Epidermal melanocyte (primary cell): ENCODE results near the gene TNFRSF25.
A peak's percentile ranks its signal among the peaks of the same experiment; 100 is the strongest.
"Not testable (repeated sequence)": the region's sequence is repeated elsewhere in the genome, so short reads cannot be mapped to it uniquely, and the experiment has no call there.

Experiments used
- DNase-seq: peaks from one replicate; pipeline ENCODE4 v3.0.0; 2011; ENCODE audit warnings: low spot score; ENCODE audit not compliant: insufficient read length

The TNFRSF25 gene

DNA sequence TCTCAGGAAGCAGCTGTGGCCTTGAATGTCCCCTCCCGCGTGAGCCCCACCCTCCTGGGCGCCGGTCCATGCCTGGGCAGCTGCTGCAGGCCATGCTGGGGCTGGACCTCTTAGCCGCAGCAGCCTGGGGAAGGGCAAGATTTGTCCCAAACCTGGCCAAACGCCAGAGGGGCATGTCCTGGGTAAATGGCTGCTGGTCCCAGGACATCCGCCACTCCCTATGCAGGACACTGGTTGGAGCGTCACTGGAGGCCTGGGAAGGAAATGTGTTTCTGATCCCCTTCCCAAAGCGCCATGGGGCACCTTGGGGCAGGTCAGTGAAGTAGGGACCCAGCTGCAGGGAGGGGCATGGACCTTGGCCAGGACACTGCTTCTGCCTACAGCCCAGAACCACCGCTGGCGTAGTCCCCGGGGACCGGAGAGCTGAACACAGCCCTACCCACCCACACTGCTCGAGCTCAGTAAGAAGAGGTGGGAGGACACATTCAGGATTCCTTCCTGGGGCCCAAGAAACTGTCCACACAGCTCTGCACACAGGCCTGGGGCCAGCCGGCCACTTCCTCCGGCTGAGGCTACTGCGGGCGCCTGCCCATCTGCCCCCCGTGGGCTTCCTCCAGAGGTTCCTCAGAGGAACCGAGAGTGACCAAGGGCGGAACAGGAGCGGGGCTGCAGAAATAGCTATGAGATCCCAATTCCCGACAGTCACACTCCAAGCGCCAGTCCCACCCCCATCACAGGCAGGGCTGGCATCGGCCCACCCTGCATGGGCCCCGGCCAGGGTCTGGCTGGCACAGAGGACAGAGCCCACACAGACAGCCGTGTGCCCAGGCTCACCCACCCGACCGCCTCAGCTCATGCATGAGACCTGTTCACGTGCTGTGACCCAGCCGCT lies 36.3 kb upstream of the TNFRSF25 start:
- no peak for DNase-seq

DNA sequence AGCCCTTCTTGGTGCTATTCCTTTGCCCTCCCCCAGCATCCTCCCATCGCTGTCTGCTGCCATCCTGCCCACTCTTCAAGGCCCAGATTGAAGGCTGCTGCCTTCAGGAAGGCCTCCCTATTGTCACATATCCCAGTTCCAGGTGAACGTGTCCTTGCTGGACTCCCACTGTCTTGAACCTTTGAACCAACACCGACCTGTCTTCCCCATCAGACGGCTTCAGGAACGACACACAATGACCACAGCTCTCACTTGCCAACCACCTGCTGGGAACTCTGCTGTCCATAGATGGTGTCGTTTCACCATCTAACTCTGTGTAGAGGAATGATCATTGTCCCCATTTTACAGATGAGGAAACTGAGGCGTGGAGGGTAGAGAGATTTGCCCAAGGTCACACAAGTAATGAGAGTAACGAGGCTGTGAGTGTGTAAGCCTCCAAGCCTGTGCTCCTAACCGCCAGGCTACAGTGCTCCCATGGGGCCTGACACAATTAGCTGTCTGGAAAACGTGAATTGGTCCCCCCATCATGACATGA lies 35.4 kb upstream of the TNFRSF25 start:
- no peak for DNase-seq

DNA sequence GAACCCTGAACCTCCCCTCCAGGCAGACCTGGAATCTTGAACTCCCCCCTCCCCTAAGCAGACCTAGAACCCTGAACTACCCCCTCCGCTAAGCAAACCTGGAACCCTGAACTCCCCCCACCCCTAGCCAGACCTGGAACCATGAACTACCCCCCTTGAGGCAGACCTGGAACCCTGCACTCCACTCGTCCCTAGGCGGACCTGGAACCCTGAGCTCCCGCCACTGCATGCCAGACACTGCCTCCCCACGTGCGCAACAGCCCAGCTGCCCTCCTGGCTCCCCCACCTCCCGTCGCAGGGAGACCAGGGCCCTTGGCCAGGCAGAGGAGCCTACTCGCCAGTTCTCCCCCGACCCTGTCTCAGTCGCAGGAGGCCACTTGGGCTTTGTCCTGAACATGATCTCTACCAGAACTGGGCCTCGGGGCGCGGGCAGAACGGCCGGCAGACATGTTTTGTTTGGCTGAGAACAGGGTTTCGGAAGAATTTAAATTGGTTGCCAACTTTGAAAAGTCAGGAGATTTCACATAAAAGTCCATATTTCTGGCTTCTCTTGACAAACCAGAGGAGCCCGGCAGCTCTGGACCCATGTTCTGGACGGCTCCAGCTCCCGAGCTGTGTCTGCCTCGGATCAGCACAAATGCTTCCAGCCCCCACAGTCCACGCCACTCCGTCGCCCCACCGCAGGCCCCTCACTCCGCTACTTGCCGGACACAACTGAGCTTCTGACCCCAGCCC lies 34.7 kb upstream of the TNFRSF25 start:
- no peak for DNase-seq

DNA sequence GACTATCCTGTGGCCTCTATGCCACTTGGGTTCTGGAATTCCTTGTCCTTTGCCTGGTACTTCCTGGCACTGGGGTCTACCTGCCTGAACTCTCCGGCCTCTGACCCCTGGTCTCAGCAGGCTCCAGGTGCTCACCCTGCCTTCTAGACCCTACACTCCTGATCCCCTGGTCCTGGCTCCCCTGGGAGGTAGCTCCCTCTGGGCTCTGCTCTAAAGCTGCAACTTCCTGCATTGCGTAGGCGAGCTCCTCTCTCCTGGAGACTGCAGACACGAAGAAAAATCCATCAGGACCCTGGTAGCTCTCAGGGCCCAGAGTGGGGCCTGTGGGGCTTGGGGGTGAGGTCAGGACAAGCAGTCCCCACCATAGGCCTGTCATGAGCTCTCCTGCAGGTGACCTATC lies 33.3 kb upstream of the TNFRSF25 start:
- DNase-seq: no peak

DNA sequence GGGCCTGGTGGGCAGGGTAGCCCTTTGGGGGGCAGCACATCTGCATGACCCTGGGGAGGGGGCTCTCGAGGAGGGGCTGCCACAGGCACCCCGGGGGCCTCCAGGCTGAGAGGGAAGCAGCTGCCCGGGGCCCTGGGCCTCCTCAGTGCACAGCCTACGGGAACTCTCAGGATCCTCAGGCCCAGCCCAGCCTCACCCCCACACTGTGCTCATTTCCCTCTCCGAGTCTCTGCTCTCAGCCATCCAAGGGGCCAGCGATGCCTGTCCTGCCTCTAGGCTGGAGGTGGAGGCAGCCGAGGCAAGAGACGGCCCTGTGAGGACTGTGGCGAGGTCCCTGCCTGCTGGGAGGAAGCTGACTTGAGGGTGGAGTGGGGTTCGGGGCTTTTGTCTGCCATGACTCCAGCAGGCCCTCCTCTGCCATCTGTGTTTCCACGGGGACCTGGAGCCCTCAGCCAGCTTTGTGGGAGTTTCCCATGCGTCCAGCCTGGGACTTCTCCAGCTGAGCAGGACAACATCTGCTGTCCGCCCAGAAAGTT lies 32.7 kb upstream of the TNFRSF25 start:
- DNase-seq: no peak

DNA sequence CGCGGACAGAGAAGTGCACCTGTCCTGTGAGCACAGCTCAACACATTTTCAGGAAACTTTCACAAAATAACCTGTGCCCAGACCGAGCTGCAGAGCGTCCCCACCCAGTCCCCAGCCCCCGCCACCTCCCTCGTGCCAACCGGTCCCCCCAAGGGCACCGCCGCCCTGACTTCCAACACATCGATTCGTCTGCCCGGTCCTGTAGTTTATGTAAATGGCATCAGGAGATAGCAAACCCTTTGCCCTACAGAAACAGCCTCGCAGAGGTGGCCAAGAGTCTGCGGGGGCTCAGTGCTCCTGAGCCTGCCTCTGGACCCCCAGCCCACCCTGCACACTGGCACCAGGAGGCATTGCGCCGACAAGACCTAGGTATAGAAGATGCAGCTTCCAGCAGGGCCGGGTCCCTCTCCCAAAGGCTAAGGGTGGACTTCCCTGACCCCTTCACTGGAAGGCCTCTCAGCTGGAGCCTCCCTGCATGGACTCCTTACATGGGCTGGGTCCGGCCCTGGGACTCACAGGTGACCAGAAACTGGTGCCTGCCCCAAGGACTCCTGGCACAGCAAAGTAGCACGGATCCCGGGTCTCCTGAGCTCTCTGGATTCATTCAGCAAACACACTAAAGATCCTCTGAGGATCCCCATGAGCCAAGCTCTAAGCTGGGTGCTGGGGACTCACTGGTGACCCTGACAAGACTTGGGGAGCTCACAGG lies 32.0 kb upstream of the TNFRSF25 start:
- DNase-seq: no peak

DNA sequence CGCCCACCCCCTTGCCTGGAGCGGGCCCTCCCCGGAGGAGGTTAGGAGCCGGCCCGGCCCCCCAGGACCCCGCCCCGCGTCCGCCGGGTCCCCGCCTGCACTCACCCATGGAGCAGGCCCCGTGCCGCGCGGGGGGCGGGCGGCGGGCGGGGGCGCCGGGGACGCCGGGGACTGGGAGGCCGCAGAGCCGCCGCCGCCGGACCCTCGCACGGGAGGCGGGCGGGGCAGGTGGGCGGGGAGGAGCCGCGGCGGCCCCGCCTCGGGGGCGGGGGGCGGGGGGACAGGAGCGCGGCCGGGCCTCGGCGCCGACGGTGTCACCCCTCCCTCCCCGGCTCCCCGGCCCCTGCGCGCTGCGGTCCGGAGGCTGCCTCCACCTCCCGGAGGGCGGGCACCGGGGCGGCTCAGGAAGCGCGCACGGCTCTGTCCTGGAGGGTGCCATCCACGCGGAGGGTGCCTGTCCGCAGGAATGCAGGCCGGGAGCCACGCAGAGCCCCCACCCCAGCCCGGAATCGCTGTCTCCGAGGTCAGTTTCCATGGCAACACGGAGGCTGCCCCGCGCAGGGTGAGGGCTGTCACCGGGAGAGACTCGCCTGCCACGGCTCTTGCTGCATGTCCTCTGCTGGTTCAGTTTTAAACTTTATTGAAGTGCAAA lies 31.4 kb upstream of the TNFRSF25 start:
- peak; percentile 58 for DNase-seq

DNA sequence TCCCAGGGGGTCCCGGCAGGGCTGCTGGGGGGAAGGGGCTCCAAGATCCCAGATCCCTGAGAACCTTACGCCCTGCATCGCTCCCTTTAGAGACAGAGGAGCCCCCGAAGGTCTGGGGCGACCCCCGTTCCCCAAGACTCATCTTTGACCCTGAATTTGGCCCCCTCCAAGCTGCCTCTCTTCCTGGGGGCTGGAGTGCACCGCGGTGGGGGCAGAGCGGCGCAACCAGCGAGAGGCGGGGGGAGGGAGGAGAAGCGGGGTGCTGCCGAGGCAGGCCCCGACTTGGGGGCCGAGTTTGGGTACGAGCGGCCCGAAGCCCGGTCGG lies 30.9 kb upstream of the TNFRSF25 start:
- DNase-seq: no peak

DNA sequence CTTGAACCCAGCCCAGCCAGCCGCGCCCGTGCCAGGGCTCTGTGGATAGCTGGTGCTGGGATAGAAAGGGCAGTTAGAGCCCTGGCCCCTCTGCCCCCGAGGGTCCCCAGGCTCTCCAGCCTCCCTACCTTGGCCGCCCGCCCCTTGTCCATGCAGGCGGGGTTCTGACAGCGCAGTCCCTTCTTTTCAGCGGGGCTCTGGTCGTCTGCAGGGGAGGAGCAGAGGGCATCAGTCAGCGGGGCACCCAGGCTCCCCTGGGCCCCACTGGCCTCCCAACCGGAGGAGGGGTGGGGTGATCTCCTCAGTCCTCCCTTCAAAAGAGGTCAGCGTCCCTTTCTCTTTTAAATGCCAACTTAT lies 30.4 kb upstream of the TNFRSF25 start:
- DNase-seq: no peak

DNA sequence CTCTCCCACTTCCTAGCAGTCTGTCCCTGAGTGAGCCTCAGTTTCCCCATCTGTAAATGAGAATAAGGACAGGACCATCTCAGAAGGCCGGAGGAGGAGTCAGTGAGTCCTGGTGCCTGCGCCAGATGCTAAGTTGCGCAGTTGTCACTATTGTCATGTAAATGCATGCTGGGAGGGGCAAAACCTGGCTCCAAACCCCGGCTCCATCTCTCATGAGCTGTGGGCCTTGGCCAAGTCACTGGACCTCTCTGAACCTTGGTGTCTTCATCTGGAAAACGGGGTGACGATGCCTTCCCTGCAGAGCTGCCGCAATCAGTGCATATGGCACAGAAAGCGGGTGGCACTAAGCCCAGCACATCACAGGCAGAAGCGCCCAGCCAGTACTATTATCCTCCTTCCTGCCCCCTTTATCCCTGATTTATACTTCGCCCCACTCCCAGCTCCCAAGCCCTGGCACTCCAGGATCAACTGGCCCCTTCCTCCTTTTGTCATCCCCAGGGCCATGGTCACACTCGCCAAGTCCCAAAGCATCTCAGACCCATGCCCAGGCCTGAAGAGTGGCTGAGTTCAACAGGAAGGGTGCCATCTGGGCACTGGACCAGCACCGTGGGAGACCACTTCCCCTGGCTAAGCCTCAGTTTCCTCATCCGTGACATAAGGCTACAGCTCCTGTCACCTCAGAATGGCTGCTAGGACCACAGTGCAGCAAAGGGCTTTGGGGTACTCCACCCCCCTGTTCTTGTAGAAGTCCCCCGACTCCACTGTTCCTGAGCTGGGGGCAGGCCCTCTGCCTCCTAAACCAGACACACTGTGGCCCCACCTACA lies 29.8 kb upstream of the TNFRSF25 start:
- DNase-seq: no peak

DNA sequence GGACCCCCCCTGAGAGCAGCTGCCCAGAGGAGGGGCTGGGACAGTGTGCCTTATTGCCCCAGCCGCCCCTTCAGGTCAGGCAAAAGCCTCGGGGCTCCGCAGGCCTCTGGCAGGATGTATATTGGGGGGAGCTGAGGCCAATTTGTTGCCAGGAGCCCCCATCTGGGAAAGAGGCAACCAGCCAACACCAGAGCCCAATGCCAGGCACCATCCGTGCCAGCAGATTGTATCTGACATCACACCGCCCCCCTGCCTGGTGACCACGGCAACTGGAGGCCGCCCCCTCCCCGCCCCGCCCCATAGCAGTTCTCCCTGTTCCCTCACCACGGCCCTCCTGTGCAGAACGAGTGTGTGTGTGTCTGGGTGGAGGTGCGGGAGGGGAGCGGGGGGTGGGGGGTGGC lies 29.1 kb upstream of the TNFRSF25 start:
- no peak for DNase-seq

DNA sequence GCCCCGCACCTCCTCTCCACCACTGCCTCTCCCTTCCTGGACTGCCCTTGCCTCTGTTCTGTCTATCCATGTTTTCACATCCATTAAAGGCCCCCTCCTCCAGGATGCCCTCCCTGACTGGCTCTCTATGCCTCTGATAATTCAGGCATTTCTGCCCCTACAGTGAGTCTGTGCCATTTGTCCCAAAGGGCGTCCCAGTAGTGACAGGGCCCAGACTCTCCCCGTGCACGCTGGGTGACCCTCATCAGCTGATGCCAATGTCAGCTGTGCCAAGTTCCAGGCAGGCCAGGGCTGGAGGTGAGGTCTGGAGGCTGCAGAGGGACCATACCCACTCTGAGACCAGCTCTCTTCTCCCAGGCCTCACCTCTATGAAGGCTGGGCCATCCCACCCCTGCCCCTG lies 28.7 kb upstream of the TNFRSF25 start:
- DNase-seq: no peak

DNA sequence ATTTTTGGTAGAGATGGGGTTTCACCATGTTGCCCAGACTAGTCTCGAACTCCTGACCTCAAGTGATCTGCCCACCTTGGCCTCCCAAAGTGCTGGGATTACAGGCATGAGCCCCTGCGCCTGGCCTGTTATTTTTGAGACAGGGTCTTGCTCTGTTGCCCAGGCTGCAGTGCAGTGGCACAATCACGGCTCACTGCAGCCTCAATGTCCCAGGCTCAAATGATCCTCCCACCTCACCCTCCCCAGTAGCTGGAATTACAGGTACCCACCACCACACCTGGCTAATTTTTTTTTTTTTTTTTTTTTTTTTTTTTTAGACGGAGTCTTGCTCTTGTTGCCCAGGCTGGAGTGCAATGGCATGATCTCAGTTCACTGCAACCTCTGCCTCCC lies 27.9 kb upstream of the TNFRSF25 start:
- not testable (repeated sequence) for DNase-seq

DNA sequence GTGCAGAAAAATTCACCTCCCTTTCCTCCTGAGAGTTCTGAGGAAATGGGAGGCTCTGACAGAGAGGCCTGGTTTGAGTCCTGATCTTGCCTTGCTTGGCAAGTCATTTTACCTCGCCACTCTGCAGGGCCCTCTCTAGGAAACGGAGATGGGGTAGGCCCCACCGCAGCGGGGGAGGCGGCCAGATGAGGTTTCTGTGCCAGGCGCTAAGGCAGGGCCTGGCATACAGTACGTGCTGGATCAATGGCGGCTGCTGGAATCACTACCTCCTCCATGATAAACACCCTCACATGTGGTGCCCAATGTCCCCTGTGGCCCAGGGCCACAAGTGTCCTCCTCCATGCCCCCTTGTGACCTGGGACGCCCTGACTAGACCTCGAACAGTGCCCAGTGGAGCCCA lies 26.0 kb upstream of the TNFRSF25 start:
- no peak for DNase-seq

DNA sequence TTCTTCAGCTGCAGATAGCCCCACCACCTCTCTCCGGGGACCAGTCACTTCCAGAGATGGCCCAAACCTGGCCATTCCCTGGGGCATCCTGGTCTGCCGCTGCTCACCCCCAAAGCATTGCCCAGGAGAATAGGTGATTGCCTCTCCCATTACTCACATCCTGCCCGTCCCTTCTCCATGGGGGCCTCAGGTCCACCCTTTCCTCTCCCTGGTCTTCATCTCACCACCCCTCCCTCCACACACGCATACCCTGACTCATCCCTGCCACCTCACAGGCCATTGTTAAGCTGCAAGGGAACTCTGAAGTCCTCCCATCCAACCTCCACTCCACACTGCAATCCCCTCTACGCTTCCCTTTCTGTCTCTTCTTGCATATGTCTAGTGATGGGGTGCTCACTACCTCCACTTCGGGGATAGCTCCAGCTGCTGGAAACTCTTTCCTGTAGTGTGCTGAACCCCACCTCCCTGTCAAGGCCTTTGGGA lies 25.5 kb upstream of the TNFRSF25 start, which contains the start of gene PLEKHG5:
Gene PLEKHG5 (minus strand): TSS at position 188 of the 483 bp plus-strand sequence. CDS start 14,096 bp downstream, outside the sequence.
- DNase-seq: no peak

DNA sequence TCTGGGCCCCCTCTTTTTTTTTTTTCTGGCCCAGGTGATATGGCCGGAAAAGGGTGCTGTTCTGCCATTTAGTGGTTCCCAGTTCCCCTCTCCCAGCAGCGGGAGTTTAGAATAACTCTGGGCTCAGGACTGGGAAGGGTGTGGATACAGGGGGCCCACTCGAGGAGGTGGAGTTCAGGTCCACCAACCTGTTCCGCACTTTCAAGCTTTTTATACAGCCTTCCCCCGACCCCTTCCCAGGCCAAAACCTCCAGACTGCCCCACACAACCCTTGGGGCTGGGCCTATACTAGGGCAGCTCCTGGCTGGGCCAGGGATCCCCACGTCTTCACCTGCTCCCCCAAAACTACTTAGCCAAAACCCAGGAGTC lies 25.1 kb upstream of the TNFRSF25 start:
- DNase-seq: no peak

DNA sequence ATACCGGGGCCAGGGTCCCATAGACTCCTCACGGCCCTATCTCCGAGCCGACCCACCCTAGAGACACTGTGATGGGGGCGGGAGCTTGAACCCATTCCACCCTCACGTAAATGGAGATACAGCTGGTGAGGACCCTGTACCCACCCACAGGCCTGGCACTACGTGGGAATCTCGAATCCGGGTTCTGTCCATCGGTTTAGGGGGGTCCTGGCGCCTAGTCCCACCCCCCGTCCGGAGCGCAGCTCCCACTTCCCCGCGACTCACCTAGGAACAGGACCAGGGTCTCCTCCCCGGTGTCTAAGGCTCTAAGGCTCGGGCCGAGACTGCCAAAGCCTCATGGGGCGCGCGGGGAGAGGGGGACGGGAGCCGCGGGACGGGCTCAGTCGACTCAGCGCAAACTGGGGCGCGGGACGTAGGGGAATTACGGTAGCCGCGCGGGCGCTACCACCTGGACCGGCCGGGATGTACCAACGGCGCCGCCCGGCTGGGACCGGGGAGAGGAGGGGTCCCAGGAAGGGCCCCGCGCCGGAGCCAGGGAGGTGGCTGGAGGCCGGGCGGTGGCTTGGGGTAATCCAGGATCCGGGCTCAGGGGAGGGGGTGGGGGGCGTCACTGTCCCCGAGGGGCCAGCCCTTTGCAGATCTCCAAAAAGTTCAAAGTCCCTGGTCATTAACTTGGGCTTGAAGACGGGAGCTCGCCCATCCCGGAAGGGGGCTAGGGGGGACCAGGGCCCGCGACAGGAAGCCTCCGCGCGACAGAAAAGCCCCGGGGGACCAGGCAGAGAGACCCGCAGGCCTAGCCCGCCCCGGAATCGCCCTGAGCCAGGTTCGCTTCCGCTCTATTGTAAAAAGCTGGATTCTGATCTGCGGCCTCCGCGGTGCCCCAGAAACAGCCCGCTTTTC lies 24.5 kb upstream of the TNFRSF25 start:
- peak; percentile 69 for DNase-seq

DNA sequence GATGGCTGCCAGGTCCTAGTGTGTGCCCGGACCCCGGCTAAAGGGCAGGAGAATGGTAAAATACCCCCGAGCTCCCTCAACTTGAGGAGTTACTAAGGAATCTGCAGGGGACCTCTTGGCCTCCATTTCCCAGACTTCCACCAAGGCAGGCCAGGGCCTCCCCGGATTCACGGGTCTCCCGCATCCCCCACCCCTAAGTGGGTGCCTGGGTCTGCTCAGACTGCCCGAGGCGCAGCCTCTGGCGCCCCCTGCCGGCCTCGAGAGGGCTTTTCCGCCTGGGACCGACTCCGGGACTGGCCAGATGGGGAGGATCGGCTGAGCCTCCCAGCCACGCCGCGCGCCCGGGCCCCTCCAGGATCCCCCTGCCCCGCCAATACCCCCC lies 23.8 kb upstream of the TNFRSF25 start:
- peak; percentile 92 for DNase-seq

DNA sequence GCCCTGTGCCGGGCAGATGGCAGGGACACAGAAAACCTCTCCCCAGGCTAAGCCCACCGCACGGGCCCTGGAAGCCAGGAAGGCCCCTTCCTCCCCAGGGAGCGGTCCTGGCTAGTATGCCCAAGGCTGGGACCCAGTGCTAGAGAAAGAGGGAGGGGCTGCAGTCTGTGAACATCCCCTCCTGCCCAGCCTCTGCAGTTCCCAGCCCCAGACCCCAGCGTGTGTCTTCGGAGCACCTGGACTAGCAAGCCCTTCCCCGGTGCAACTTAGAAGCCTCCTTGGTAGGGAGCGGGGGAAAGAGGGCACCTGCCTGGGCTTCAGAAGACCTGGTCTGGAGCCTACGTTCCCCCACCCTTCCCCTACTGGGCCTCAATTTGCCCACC lies 23.4 kb upstream of the TNFRSF25 start:
- DNase-seq: no peak
